Tibial nerve (tissue), 4 donors: ENCODE data around the gene ERVFRD-1.

ENCODE experiments used
- EP300 ChIP-seq, 2 donors: sonication (generic); formaldehyde crosslinking; IDR thresholded peaks; one replicate each; pipeline ENCODE4 v1.6.1; 2017; ENCODE audit warnings: antibody characterized with exemption in 2 of 2, mild to moderate bottlenecking in 1 of 2
- POLR2A ChIP-seq, 2 donors: fragments of 450-650 bp; IDR thresholded peaks; one replicate each; pipeline ENCODE4 v1.6.1; 2017; ENCODE audit warnings: antibody characterized with exemption in 2 of 2, mild to moderate bottlenecking in 2 of 2, moderate library complexity in 2 of 2
- TF ChIP-seq, protein P1 (sequence below), 5 experiments: fragments of 200-600 bp in 3 of 5; fragments of 450-650 bp in 2 of 5; sonication (generic) in 3 of 5; IDR thresholded peaks; one replicate each; pipeline ENCODE4 v1.5.1; 2016 to 2019; ENCODE audit warnings: antibody characterized with exemption in 5 of 5, mild to moderate bottlenecking in 3 of 5, moderate library complexity in 2 of 5

DNA sequence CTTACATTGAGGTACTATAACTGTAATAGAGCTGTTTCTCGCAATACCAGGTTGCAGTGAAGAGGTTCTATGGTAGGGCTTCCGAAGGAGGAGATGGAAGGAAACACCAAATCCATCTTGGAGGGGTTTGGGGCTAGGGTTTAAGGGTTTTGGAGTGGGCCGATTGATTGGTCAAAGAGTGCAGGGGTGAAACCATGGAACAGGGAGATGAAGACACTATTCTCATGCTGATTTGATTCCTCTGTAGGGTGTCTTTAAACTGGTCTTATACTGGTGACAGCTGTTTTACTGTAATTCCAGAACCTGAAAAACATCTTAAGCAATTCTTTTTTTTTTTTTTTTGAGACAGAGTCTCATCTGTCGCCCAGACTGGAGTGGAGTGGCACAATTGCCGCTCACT lies 10.1 kb downstream of the ERVFRD-1 start:
- TF ChIP-seq, protein P1, sequence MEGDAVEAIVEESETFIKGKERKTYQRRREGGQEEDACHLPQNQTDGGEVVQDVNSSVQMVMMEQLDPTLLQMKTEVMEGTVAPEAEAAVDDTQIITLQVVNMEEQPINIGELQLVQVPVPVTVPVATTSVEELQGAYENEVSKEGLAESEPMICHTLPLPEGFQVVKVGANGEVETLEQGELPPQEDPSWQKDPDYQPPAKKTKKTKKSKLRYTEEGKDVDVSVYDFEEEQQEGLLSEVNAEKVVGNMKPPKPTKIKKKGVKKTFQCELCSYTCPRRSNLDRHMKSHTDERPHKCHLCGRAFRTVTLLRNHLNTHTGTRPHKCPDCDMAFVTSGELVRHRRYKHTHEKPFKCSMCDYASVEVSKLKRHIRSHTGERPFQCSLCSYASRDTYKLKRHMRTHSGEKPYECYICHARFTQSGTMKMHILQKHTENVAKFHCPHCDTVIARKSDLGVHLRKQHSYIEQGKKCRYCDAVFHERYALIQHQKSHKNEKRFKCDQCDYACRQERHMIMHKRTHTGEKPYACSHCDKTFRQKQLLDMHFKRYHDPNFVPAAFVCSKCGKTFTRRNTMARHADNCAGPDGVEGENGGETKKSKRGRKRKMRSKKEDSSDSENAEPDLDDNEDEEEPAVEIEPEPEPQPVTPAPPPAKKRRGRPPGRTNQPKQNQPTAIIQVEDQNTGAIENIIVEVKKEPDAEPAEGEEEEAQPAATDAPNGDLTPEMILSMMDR (IDR thresholded peaks at IDR 0.05), result no peak
- TF ChIP-seq POLR2A (IDR thresholded peaks at IDR 0.05) (no peak), EP300 (IDR thresholded peaks at IDR 0.05) (no peak)
